Fibroblast of skin of abdomen (primary cell): ENCODE data around the gene MBOAT2.

Source experiments
- DNase-seq: peaks from one replicate; pipeline ENCODE4 v3.0.0-alpha.2; 2013

The MBOAT2 gene

DNA sequence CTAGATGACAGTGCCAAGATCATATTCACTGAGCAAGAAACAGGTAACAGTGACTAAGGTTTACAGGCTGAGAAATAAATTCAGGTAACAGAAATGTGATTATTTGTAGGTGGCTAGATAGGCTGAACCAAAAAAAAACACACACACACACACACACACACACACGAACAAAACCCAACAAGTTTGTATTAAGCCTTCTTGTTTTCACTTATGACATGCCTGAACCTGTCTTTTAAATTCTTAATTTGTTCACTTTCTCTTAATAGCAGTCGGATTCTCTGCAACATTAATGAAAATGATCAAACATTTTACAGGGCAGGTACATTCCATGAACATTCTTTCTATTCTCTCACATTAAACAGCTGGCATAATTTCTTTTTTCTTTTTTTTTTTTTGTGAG lies 147.3 kb downstream of the MBOAT2 start:
- DNase-seq, result no peak

DNA sequence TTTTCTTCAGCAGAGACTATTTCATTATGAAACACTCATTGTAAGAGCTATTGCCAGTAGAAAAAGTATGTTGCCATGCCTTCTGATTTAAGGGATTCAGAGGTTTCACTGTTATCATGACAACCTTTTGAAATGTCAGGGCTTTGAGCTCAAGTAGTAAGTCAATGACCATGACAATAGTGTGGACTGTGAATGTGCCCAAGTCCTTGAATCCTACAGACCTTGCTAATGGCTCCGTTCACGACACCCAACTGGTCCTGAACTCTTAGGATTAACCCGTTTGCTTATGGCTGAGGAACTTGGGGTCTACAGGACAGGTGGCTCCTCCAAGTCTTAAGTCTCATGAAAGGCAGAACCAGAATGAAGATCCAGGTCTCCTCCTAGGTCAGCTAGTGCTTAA lies 148.5 kb downstream of the MBOAT2 start:
- DNase-seq, result no peak

DNA sequence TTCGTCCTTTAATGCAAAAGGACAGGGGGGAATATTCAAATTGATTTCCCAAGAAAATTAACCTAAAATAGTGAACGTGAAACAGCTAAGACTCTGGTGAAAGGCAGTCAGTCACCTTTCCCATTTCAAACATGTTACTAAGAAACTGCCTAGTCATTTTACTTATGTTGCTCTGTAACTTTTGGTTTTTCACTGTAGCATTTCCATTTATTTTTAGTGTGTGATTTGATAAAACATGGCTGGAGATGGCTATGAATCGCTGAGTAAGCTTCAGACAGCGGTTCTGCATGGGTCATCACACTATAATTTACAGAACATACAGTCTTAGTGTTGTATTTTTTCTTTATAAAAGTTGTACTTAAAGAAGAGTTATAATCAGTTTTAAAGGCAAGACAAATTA lies 150.1 kb downstream of the MBOAT2 start:
- DNase-seq, result no peak

DNA sequence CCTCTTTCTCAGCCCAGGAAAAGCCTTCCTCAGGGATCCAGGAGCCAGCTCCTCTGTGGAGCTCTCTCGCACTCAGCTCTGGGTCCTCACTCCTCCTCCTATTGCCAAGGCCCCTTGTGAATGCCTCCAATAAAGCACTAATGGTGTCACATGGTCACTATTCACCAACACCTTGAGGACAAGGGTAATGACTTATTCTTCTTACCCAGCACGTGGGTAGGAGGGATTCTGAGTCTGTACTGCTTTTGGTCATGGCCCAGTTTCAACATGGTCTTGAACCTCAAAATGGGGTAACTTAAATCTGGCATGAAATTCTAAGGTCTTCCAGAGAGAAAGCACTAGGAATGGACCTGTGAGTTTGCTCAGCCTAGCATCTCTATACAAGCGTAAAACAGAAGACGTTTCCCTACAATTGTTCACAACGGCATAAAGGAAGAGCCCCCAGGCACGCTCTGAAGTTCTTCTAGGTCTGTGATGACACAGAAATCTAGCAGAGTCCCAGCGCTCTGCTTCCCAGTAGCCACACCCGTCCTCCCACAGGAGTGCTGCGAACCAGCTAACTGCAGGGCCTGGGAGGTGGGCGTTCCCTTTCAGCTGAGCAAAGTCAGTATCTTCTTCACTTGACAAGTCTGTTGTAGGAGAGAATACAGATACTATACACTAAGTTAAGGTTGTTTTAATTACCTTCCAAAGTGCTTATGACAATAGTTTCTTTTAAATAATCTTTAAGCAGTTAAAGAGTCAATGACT lies 151.5 kb downstream of the MBOAT2 start:
- no peak for DNase-seq

DNA sequence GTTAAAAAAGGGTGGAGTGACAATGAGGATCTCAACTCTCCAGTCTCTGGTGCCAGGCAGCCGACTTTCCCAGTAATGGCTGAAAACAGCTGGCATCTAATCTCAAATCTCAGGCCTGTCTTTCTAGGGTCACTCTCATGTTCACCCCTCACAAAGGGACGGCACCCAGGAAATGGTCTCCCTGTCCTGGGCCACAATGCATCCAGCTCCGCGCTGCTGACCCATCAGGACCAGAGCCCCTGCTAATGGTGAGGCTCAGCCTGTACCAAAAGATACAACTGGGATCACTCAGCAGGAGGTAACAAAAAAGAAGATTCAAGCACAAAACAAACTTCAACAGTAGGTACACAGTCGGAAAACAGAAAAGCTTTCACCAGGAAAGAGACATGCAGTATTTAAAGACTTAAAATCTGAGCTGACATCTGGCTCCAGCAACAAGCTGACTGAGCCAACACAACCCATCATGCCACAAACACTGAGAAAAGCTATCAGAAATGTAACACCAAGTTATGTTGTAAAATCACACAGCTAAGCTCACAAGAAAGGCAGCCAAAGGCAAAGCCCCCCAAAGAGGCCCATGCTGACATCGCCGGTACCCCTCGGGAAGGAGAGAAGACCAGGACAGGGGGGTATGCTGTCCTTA lies 152.5 kb downstream of the MBOAT2 start:
- DNase-seq, result no peak

DNA sequence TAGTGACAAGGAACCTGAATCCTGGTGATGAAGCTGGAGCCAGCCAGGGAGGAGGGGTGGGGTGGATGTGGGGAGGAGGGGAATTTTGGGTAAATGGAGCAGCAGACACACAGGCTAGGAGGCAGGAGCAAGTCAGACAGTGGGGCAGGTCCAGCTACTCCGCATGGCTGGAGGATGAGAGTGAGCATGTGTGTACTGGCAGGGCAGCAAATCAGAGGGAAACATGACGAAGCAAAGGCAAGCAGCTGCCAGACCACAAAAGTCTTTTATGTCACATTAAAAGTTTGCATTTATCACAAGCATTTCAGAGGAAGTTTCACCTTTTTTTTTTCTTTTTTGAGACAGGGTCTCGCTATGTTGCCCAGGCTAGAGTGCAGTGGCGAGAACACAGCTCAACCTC lies 154.2 kb downstream of the MBOAT2 start:
- peak; percentile 77 for DNase-seq

DNA sequence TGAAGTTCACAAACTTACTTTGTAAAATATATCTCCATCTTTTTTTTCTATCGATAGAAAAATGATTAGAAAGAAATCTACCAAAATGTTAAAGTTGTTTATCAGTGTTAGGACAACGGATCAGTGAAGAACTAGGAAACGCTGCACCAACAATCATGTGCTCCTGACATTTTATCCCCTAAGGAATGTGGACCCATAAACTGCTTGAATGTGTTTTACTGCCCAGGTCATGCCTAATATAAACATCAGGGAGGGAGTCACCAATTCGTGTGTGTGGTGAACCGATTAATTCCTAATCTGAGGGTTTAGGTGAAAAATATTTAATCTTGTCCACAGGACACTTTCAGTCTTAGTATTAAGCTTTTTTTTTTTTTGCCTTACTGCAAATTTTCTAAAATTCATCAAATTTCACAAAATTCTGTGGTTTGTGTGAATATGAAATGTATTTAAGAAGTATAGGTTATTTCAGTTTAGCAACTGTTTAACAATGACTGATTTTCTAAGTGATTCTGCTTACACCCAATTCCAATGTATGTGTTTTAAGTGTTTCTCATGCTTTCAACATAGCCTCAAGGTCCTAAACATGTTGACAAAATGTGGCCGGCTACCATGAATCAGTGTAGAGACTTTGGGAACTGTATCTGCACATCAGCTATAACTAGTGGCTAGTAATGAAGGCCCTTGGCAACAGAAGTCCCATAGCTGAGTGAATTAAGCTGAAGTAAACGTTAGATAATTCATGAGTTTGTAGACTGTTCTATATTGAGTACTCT lies 155.0 kb downstream of the MBOAT2 start:
- DNase-seq, result peak; percentile 8

DNA sequence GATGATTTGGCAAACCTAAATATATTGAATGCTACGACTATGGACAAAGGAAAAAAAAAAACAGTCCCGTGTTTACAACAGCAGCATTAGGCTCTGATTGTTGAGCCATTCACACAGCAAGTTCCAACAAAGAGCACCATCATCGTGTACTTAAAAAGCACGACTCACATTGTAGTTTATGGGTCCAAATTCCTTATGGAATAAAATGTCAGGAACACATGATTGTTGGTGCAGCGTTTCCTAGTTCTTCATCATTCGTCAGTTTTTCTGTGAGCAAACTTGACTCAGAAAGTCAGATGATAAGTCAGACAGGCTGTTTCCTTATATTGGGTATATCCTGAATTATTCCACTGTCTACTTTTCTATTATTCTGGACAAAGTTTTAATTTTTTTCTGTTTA lies 156.1 kb downstream of the MBOAT2 start:
- DNase-seq, result peak; percentile 48

DNA sequence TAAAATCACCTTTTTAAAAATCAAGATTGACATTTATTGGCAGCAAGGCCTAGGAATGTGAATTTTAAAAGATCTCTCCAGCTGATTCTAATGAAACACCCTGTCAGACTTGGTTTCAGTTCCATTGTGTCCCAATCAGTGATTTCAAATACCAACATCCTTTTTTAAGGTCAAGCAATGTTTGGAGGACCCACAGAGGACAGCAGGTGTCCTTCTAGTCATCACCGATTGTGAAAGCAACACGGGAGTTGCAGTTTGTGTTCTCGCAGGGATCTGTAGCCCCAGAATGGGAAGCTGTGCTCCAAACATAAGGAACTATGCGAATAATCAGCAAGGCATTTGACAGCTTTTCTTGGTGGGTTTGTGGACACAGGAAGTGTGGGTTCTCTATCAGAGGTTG lies 161.6 kb downstream of the MBOAT2 start:
- DNase-seq, result no peak

DNA sequence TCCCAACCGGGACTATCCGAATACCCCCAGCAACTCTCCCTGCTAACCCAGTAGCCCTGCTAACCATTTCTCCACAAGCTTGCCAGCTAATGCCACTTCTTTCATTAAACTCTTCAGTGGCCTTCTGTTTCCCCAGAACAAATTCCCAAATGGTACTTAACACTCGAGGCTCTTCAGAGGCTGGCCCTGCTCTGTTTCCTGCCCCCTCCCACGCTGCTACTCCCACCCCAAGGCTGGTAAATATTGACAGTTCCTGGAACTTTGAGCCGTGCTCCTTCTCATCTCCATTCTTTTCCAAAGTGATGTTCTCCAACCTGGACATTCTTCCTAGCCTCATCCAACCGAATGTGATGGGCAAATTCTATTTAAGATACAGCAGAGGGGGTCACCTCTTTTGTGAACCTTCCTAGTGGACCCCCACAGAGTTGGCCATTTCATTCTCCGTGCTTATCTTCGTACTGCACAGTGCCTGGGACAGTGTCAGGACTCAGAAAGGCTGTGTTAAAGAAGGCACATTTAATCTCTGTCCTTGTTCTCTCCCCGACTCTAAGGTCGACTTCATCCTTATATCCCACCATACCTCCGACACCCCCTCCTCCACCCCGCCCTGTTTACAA lies 162.9 kb downstream of the MBOAT2 start:
- DNase-seq, result no peak

DNA sequence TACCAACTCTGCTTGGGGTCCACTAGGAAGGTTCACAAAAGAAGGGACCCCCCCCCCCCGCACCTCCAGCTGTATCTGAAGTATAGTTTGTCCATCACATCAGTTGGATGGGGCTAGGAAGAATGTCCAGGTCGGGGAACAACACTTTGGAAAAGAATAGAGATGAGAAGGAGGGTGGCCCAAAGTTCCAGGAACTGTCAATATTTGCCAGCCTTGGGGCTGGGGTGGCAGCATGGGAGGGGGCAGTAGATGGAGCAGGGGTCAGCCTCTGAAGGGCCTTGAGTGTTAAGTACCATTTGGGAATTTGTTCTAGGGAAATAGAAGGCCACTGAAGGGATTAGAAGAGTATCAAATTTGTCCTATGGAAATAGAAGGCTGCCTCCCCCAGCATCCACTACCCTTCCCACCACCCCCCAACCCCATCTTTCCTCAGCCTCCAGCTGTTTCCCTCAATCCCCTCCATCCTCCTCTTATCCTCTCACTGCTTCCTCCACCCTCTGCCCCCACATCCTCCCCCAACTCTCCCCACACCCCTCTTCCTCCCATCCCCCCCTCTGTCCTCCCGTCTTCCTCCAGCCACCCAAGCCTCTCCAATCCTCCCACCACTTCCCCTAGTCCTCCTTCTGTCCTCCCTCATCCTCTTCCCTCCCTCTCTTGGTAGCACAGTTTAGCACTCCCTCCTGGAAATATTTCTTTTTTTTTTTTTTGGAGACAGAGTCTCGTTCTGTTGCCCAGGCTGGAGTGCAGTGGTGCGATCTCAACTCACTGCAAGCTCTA lies 164.1 kb downstream of the MBOAT2 start:
- no peak for DNase-seq

DNA sequence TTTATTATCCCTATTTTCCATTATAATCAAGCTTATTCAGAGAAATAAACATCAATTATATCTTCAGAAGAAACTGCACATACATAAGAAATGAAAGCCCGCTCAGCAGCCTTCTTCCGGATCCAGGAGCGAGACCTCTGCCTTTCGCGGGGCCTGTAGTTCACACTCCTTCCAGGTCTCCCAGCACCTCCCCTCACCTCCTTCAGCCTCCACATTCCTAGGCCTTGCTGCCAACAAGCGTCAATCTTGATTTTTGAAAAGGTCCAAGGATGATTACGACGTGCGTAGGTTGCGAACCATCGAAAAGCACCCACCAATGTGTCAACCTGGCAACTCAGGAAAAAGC lies 165.7 kb downstream of the MBOAT2 start:
- no peak for DNase-seq

DNA sequence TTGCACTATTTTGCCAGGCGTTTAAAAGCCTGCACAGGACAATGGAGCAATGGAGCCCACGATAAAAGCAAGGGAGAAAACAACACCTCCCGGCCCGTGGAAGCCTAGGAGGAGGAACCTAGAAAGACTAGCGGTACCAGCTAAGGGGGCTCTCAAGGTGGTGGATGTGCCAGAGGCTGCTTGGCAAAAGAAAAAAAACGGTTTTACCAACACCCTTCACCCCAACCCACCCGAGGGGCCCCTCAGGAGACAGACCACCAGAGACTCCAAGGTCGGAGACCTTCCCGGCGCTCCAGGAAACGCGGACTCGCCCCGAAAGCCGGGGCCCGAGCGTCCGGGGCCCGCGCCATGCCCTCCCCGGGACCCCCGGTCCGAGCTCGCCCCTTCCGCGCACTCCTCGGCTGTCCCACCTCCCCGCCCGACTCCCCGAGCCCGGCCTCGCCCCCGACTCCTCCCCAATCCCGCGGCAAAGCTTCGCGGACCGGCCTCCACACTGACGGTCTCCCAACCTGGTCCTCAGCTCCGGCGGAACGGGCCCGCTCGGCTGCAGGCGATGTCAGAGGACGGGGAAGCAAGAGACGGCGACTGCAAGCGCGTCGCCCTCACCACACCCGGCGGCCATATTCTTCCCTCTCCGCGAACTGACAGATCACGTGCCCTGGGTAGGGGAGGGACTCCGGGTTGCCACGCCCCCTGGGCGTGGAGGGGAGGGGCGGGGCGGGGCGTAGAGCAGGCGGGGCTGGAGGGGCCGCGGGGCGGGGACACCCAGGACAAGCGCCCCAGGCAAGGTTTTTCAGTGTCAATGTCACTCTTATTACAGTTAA lies 166.3 kb downstream of the MBOAT2 start, which contains the start of gene KIDINS220:
KIDINS220 (minus strand) TSS at position 643 of the 824 bp plus-strand sequence. CDS start 10,520 bp downstream, outside the sequence.
- peak; percentile 84 for DNase-seq

DNA sequence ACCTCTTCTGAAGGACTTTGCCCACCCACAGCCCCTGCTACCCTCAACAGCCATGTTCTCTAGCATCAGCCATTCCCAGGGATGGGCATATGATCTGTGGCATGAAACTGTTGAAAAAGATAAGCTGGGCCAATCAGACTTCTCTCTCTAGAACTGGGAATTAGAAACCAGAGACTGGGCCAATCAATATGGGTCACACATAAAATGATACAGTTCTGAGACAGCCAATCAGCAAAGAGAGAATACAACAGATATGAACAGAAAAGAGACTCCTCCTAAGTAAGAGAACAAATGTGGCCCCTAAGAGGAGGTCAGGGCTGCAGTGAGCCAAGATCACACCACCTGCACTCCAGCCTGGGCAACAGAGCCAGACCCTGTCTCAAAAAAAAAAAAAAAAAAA lies 168.2 kb downstream of the MBOAT2 start:
- no peak for DNase-seq

DNA sequence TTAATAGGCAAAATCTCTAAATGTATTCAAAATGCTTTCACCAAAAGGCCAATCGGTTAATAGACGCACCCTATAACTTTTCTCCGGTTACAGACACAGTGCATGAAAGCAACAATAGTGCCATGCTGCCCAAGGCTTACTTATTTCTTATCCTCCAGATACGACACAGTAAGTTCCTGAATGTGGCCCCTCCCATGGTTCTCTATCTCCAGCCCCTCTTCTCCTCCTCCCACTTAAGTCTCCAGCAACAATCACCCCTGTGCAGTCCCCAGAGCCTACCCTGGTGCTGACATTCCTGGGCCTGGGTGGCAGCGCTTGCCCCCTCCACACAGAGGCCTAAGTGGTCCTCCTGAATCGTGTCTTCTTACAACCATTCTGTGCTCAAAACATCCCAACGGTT lies 169.6 kb downstream of the MBOAT2 start:
- no peak for DNase-seq

DNA sequence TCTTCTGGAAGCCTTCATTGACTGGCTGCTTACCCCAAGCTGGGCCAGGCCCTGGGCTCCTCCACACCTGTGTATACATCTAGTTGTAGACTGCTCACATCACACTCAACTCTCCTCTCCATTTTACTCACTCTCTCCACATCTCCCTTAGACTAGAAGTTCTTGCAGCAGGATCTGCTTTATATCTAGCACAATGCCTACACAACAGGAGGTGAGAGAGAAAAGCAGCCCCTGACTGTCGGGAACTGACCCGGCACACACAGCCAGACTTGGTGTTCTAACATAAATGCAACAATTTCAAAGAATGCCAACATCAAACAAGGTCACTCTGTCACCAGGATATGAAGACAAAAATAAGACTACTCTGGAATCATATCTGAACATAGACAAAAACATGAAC lies 172.0 kb downstream of the MBOAT2 start:
- DNase-seq, result no peak

DNA sequence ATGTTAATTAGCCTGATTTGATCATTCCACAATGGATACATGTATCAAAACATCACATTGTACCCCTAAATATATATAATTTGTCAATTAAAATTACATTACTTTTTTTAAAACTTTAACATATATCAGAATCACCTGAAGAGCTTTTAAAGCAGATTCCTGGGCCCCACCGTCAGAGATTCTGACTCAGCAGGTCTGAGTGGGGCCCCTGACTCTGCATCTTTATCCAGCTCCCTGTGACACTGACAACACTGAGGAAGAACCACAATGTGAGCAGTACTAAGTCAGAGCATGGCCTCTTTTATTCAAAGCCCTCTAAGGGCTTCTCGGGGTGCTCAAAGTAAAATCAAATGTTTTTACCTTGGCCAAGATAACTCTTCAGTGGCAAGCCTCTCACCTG lies 175.8 kb downstream of the MBOAT2 start:
- DNase-seq, result no peak

DNA sequence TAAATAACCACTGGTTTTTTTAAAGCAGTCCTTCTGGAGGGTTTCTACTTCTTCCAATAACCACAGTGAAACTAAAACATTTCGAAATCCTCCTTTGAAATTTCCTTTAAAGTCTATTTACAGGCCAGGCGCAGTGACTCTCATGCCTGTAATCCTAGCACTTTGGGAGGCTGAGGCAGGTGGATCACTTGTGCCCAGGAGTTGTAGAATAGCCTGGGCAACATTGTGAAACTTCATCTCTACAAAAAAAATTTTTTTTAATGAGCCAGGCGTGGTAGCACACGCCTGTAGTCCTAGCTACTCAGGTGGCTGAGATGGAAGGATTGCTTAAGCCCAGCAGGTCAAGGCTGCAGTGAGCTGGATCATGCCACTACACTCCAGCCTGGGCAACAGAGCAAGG lies 181.3 kb downstream of the MBOAT2 start:
- DNase-seq, result no peak

DNA sequence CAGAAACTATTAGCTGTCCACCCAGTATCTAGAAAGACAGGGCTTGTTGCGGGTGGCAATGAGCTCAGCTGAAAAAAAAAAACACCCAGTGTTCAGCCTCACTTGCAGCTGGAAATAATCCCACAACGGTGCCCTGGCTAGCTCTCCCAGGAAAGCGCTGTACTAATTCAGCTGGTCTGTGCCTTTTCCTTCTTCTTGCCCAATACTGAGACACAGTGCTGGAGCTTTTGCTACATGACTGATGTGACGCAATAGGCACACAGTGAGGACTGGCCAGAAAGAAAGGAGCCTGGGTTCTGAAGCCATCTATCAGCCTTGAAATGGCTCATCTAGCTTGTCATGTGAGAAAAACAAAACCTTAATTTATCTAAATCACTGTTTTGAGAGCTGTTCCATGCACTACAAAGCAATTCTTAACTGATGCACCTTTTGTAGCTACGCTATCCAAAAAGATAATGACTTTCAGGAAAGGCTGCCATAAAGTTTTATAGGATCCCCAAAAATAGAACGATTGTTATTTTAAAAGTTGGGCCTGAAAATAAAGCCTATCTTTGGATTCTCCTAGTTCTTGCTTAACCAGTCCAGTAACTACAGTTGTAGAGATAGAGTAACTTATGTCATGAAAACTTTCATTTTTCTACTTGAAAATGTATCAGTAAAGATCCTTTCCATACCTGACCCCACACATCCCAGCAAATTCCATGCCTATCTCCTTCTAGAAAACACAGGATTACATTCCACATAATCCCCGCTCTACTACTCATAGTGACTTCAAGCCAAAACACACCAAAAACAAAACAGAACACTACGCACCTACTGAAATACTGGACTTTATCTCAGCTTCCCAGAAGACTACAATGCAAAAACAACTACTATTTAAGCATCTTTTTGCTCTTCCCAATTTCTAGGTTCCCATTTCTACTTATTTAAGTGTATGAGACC lies 181.9 kb downstream of the MBOAT2 start:
- DNase-seq, result peak; percentile 45

DNA sequence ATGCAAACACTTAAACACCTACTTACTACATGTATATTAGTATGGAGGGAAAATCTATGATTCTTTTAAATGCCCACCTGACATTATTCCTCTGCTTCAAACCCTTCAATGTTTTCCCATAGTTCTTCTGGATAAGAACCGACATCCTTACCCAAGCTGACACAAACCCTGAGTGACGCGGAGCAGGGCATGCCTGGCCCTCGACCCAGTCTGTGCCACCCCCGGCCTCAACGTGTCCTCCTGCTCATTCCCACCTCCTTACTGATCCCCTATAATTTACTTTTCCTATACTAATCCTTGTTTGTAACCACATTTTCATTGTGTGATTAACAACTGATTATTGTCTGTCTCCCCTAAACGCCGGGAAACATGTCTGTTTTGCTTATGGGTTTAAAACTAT lies 183.5 kb downstream of the MBOAT2 start:
- no peak for DNase-seq
